HG03565 (cell line): ENCODE data around the gene TMTC2.

Source experiments
- ATAC-seq: cut with Tn5 transposase; IDR thresholded peaks from one replicate; pipeline ENCODE4 v1.9.1; 2021; ENCODE audit warnings: mild to moderate bottlenecking, moderate library complexity; ENCODE audit not compliant: unreplicated experiment

The TMTC2 gene

DNA sequence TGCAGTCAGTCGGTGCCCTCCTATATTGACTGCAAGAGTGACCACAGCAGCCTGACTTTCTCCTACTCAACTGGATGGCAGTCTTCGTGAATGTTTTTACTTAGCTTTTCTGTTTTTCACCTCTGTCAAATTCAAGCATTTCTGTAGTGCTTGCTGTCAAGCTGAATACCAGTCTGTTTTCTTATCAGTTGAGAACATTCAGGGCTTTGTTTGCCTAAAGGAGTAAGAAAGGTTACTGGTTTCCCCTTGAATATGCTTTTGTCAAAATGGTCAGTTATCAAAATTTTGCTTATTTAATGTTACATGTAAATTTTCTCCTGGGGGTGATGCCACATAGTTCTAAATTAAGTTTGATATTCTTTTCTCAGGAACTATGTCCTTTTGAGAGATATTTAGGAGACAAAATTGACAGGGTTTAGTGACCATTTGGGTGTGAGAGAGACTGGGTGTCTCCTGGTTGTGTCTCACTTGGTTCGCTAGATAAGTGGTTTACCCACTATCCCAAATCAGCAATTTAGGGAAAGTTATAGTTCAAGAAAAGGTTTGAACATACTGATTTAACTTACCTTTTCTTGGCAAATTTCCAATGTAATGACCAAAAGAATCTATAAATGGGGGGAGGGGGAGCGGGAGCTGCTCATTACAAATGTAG lies 366.3 kb downstream of the TMTC2 start:
- no peak for ATAC-seq

DNA sequence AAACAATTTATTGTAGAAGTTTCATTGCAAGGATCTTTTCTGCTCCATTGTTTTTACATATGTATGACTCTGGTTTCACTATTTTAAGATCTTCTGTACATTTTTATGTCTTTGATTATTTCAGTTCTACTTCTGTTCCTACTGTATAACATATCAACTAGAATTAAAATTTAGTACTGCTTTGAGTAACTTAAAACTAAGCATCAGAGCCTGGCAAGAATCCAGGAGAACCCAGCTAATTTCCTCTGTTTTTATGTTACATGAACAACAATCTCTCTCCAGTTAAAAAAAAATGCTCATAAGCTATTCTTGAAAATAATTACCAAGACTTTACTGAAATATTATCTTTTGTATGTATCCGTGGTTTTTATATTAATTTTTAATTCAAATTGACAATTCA lies 370.7 kb downstream of the TMTC2 start:
- no peak for ATAC-seq

DNA sequence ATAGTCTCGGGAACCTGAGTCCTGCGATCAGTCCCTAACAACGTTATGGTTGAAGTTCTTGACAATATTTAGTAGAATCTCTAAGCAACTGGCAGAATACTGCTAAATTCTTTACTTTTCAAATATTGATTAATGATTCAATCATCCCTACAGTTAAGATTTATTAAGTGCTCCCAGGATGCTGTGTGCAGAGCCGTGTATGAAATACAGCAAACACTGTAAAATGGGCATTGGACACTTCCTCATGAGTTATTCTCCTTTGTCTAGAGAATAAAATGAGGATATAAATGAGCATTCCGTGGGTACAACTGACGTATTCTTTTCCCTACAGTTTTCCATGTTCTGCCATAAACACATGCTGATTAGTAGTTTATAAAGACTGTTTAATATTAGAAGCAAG lies 372.4 kb downstream of the TMTC2 start:
- no peak for ATAC-seq

DNA sequence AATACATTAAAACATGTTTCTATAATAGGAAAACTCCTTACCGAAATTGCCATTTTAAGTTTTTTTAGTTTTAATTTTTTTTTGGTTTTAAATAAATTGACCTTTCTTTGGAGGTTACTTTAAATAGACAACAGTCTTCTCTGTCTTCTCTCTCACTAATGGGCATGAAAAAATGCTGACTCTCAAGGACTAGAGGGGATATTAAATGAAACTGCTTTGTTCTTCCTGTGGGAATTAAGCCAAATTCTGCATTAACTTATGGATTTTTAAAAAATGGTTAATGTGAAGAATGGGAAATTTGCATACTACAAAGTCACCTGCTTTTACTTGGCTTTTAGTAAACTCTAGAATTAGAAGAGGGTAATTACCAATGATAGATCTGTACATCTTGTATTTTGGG lies 378.9 kb downstream of the TMTC2 start:
- ATAC-seq = no peak

DNA sequence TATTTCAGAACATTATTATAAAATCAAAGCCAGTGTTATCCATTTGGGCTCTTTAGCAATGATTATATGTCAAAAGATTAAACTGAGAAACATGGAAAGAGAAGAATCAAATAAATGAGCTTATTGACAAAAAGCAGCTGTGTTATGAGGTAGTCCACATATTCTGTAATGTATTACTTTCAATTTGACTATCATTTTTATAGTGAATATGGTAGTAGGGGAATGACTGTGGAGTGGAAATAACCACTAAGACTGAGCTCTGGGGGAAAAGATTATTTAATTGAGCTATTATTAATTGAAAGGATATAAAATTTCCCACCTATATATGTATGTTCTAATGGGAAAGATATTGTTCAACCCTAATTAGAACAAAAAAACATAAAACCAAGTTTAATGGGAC lies 381.3 kb downstream of the TMTC2 start:
- ATAC-seq = no peak

DNA sequence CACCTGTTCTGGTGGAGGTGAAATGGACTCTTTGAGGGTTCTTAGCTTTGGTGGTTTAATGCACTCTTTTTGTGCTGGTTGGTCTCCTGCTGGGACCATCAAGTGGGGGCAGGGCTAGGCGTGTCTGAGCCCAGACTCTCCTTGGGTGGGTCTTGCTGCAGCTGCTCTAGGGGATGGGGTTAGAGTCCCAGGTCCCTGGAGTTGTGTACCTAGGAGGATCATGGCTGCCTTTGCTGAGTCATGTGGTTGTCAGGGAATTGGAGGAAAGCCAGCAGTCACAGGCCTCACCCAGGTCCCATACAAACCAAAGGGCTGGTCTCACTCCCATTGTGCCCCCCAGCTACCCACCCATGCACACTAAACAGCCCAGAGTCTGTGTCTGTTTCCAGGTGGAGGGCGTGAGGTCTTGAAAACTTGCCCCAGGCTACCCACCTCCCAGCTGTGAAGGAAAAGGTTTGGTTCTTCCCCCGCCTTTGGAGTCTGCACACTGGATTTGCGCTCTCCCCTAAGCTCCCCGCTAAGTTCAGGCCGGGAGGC lies 387.7 kb downstream of the TMTC2 start:
- no peak for ATAC-seq

DNA sequence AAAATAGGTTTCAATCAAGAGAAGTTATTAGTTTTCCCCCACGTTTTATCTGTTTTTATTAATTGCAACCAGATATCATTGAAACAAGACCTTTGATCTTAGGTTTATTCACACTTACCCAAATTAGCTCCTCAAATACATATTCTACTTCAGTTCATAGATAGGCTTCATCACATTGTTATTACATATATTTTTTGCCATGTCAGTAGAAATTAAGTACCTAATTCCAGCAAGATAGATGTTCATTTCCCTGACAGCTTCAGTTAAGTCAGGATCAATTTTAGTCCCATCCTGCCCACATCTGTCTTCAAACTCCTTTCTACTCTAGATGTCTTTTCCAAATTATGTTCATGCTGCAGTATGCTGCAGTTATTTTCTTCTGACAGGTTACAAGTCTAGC lies 388.8 kb downstream of the TMTC2 start:
- ATAC-seq = no peak

DNA sequence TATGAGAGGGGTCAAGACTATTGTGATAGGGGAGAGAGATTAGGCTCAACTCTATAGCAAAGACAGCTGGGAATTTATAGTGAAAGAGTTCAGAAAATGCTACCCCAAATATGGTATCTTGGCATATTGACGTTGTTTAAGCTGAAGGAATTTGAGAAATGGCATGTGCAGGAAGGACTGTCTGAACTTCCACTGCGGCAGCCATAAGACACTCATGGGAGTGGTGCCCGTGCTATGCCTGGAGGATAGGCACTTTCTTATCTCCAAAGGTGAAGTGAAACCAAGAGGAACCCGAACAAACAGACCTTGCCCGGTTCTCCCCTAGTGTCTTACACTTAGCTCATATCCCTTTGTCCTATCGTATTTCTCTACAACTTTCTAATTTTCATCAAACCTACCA lies 390.3 kb downstream of the TMTC2 start:
- no peak for ATAC-seq

DNA sequence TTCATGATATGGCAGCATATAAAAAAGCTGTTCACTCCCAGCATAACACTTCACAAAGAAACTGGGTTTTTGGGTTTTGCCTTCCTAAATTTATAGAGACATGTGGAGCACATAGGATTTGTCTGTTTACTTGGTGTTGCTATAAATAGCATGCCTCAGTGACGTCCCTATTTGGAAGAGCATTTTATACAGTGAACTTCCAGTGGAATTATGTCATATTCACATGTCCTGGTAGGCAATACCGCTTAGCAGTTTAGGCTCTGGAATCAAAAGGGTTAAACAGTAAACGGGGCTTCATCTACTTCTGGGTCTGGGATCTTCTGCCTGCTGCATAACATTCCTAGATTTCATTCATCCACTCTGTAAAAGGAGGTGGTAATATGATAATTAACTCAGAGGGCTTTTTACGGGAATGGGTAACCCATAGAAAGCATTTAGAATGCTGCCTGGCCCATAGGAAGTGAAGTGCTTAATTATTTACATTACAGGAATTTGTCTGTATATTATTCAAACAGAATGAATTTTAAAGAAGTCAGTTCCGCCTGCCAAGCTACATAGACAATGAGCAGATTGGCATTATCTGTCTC lies 396.1 kb downstream of the TMTC2 start:
- no peak for ATAC-seq

DNA sequence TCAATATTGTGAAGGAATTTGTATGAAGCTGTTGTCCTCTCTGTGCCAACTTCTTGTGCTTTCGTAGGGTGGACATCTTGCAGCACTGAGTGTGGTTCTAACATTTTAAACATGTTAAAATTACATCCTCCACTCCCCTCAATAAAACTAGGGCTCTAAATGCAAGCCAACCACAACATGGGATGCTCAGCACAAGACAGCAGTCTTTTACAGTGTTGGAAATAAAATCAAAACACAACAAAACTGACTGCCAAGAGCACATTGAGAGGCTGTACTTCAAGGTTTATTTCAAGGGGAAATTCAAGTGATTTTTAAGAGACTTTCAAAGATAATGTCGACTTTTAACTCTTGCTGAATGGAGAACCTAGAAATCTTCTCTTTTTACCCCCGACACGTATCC lies 396.9 kb downstream of the TMTC2 start:
- no peak for ATAC-seq

DNA sequence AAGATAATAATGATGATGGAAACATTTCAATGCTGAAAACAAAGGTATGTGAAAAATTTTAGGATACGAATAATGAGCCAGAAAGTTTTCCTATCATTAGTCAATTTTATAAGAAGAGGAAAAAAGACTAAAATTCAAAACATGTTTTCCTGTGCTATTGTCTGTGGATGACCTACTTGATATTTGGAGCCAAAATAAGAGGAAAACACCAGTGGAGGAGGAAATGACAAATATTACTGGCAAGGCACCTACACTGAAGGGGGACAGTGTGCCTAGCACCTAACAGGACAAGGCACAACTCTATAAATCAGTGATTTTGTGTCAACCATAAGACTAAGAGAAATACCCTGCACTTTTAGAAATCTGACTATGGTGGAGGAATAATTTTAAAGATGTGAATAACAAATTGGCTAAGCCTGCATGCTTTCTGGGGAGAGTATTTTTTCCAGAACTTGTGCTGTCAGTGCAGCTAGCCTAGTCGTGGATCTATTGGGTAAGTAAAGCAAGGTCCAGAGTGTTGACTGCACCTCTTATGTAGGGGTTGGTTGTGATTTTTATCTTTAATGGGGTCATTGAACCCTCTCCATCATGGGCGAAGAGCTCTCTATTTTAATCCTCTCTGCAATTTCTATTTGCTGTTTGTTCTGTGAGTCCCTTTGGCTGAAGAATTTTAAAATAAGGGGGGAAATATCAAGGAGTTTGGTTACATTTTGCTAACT lies 398.0 kb downstream of the TMTC2 start:
- no peak for ATAC-seq

DNA sequence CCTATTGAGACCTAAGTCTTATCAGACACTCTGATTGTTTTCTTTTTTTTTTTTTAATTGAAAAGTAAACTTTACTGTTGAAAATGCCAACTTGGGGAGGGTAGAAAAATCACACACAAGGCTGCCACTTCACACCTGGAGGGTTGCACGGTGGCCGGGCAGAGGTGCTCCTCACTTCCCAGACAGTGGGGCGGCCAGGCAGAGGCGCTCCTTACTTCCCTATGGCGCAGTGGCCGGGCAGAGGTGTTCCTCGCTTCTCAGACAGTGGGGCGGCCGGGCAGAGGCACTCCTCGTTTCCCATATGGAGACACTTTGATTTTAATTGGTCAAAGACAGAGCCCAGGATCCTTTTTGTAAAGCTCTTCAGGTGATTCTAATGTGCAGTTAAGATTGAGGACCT lies 399.3 kb downstream of the TMTC2 start:
- ATAC-seq = no peak

DNA sequence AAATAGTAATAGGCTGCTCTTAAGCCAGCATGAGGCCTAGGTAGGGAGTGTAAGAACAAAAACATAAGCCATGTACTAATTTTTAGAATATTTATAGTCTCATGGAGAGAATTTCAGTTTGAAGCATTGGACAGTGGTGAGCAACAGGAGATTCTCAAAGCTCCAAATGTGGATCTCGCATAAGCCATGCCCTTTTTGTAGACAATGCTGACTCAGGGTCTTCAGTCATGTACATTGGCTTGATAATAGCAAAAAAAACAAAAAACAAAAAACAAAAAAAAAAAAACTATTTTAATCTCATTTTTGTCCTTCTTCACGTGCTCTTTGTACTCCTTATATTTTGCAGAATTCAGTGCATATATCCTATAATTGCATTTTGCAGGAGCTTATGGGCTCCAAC lies 402.9 kb downstream of the TMTC2 start:
- no peak for ATAC-seq

DNA sequence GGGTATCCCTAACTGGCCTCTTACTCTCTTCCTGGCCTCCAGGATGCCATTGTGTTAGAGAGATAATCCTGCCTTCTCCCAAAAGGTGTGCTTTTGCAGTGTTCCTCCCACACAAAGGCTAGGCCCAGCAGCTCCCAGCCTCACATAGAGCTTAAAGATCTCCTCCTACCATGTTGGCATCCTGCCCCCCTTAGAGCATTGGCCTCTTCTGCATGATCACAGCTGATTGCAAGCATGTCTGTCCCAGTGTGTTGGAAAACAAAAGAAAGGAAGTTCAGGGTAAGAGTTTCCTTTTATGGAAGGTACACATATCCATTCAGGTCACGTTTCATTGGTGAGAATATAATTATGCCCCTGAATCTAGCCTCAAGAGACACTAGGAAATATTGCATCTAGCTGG lies 405.4 kb downstream of the TMTC2 start:
- ATAC-seq = no peak

DNA sequence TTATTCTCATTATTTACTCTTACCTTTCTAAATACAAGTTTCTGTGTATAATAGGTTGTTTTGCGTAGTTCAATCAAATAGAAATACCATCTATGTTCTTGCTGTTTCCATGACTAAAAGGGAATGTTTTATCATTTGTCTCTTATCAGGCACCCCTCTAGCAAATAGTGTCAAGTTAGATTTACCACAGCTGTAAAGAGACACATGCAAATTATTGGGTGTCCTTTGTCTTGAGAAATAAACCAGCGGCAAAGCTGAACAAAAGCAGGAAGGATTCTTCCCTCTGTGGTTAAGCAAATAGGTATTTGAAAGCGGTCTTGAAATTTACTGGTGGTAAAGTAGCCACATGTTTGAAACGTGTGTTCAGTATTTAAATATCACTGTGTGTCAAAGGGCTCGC lies 405.9 kb downstream of the TMTC2 start:
- no peak for ATAC-seq

DNA sequence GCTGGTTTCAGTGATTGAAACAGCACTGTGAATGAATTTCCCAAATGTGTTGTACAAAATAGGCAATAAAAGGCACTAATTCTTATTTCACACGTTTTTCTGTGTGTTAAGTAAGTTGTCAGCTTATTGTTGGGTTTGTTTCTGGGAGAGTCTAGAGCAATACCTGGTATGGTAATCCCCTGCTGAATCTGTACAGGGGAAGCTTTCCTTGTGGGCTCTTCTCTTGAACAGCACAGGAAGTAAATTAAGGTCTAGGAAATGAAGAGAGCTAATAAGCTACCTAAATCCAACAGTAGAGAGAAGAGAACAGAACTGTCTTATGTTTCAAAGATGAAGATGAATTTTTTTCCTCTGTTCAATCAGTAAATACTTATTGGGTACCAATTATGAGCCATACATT lies 406.7 kb downstream of the TMTC2 start:
- no peak for ATAC-seq

DNA sequence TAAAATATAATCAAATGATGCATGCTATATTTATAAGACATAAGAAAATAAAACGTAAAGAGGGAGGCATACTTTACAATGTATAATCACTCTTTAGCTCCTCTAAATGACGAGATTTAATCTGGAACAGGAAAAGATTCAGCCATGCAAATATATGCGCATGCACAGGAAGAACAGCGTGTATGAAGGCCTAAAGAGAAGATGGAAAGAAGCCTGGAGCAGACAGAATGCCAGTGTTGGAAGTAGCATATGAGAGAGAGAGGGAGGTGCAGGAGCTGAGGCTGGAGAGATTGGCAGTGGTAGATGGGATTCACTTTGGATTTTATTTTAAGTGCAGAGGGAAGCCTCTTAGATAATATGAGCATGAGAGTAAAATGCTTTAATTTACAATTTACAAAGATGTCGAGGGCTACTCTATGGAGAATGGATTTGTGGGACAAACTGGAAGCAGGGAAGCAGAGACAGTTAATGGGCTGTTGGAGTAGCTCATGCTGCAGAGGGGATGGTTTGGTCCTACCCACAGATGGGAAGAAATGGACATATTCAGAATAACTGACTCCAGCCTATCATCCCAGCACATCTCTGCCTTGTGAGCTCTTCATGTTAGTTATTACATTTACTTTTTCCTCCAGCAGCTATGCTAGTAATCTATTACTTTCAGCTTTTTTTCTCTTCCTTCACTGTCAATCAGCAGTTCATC lies 411.1 kb downstream of the TMTC2 start:
- no peak for ATAC-seq

DNA sequence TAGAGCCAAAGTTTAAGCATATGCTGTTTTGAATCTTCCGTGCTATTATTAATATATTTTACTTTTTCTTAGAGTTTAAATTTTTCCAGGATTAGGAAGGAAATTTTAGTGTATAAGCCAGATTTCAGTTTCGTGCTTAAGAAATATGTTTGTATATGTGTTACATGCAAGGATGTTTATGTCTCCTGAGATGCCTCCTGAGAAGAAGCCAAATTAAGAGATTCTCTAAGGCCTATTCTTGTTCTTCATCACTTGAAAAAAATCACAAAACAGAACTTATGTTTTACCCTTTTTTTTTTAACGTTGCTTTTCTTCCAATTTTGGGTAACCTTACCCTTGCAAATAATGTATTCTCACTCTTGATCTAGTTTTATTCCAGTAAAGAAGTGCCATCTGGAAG lies 412.7 kb downstream of the TMTC2 start:
- no peak for ATAC-seq

DNA sequence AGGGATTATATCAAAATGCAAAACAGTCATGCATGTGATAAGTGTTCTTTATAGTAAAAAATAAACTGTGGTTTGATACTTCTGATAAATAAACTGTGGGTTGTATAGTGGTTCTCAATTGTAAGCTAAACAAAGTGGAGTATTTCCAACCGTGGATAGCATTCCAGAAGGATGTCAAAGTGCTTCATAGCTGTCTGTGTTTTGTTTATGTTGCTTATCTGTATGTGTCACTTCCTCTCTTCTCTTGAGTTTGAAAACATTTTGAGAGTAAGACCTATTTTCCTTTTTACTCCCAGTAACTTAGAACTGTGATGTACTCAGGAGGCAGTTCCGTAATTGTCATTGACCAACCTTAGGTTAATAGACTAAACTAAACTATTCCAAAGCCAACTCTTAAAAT lies 415.8 kb downstream of the TMTC2 start:
- ATAC-seq = no peak

DNA sequence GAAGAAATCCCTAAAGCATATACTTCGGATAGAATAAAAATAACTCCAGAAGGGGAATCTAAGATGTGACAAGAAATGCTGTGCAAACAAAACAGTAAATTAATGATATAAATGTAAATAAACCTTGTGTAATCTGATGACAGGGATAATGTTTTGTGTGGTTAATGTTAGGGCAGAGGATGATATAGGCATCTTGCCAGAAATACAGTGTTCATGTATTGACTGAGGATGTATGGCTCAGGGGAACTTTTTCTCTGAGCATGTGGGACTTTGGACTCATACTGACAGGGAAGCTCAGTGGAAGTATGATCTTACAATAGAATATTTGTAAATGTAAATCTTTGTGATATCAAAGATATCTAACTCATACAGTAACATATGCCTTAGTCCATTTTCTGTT lies 420.2 kb downstream of the TMTC2 start:
- ATAC-seq = no peak

DNA sequence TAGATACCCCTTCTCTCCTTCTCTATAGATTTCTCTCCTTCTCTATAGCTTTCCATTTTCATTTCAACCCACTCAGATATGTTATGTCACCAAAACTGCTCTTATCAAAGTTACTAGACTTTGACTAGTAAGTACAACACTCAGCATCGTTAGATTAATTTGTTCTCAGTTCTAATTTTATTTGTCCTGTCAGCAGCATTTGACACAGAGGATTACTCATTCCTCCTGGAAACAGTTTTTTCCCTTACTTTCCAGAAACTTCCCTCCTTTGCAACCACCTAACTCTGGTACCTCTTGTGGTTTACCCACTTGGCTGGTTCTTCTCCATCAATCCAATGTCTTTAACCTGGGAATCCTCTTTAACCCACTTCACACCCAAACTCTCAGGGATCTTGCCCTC lies 423.7 kb downstream of the TMTC2 start:
- no peak for ATAC-seq

DNA sequence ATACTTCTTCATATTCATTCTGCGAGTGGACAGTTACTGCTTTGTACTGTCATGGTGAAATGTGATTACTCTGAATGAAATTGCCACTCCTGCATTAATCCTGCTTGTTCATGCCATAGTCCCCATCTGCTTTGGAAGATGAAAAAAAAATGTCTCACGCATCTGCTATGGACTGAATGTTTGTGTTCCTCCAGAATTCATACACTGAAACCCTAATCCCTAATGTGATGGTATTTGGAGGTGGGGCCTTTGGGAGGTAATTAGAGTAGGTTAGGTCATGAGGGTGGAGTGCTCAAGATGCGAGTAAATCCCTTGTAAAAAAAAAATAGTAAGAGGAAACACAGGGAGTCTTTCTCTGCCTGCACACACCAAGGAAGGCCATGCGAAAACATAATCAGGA lies 427.2 kb downstream of the TMTC2 start:
- no peak for ATAC-seq
